Natural killer cell (primary cell): ENCODE measurements around the gene A2ML1. TPM values are rescaled to one million over a fixed set of nuclear protein-coding genes. Genes with fewer than 3 reads are reported as not detected.
"Not testable (repeated sequence)": the region's sequence is repeated elsewhere in the genome, so short reads cannot be mapped to it uniquely, and the experiment has no call there.

ENCODE experiments used
- ATAC-seq, 3 donors: fragments of 150-1000 bp in 2 of 3; fragments of 200-7000 bp in 1 of 3; cut with Tn5 transposase; 1 replicate in 1 of 3; 2 replicates in 2 of 3; pipeline ENCODE4 v1.10.0; 2021; ENCODE audit warnings: mild to moderate bottlenecking in 2 of 3, moderate library complexity in 2 of 3
- DNase-seq, 2 donors: peaks; one replicate each; pipeline versions ENCODE4 v3.0.0 to v3.0.0-alpha.2; 2013 to 2021; ENCODE audit warnings: mixed read lengths in 1 of 2
- H3K27ac ChIP-seq: one replicate; pipeline ENCODE4 v1.5.1; 2013; ENCODE audit warnings: mild to moderate bottlenecking, low read length
- H3K27me3 ChIP-seq: one replicate; pipeline ENCODE4 v1.6.1; 2013; ENCODE audit warnings: low read length; ENCODE audit not compliant: control insufficient read depth, insufficient read depth
- H3K36me3 ChIP-seq: one replicate; pipeline ENCODE4 v1.6.1; 2013; ENCODE audit warnings: low read length; ENCODE audit not compliant: control insufficient read depth, insufficient read depth
- H3K4me1 ChIP-seq: one replicate; pipeline ENCODE4 v1.6.1; 2013; ENCODE audit warnings: low read length; ENCODE audit not compliant: control insufficient read depth, insufficient read depth
- H3K4me3 ChIP-seq: one replicate; pipeline ENCODE4 v1.5.1; 2013; ENCODE audit warnings: low read length
- H3K9me3 ChIP-seq: one replicate; pipeline ENCODE4 v1.6.1; 2013; ENCODE audit warnings: low read length; ENCODE audit not compliant: control insufficient read depth, insufficient read depth
- H3K27ac Mint-ChIP-seq, 2 donors: one replicate each; pipeline ENCODE4 v1.8.0; 2022; ENCODE audit warnings: mild to moderate bottlenecking in 2 of 2, mixed read lengths in 2 of 2, moderate library complexity in 1 of 2
- H3K27me3 Mint-ChIP-seq, 2 donors: one replicate each; pipeline ENCODE4 v1.8.0; 2022; ENCODE audit warnings: low read depth in 2 of 2, mixed read lengths in 2 of 2
- H3K36me3 Mint-ChIP-seq: one replicate; pipeline ENCODE4 v1.8.0; 2022; ENCODE audit warnings: mixed read lengths
- H3K4me1 Mint-ChIP-seq, 2 donors: one replicate each; pipeline ENCODE4 v1.8.0; 2022; ENCODE audit warnings: mixed read lengths in 2 of 2
- H3K4me3 Mint-ChIP-seq: one replicate; pipeline ENCODE4 v1.8.0; 2022; ENCODE audit warnings: mild to moderate bottlenecking, moderate library complexity, mixed read lengths
- H3K9me3 Mint-ChIP-seq, 2 donors: one replicate each; pipeline ENCODE4 v1.8.0; 2022; ENCODE audit warnings: mixed read lengths in 2 of 2
- WGBS: methylation state at CpG from one replicate; pipeline ENCODE4 v1.1.7; 2013; ENCODE audit warnings: missing lambda C conversion rate; ENCODE audit not compliant: insufficient coverage; 5-methylcytosine and 5-hydroxymethylcytosine counted together
- intact Hi-C: fragments of 100-400 bp; cut with micrococcal nuclease; formaldehyde crosslinking; loops from one replicate; pipeline ENCODE4 v1.14.2; 2022
- total RNA-seq, 4 donors: library from RNA; stranded (reverse); fragments of 120-200 nt in 1 of 4; gene quantifications; one replicate each; pipeline versions ENCODE4 v1.2.3 to v1.2.4, GENCODE V29; 2013 to 2022
- TF ChIP-seq, protein P1 (sequence below): fragments of 200-600 bp; IDR thresholded peaks from one replicate; pipeline ENCODE4 v1.8.0; 2022; ENCODE audit warnings: antibody characterized with exemption

Gene A2ML1
- total RNA-seq, 3 donors from 2014 or later (not counting 1 experiment from before 2014, with no cell fraction given), result not detected

DNA sequence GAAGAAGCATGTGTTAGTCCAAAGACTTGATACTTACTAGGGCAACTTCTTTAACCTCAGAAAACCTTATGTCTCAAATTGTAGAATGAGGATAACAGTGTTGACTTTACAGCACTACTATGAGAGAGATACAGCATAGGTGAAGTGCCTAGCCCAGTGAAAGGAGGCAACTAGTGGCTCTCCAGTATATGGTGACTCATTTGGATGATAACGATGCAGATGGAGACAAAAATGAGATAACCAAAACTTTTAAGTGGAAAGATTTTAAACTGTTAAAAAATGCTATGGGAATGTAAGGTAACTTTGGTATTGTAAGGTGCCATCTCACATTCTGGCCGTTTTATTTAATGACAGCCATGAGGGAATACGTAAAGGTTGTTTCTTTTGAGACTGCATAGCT is 94.6 kb downstream of the A2ML1 start:
- intact Hi-C loops, result no loop called here
- H3K4me3 ChIP-seq, result no peak overlapping the region
- no peaks in the 10 kb centered on the region for H3K9me3 ChIP-seq
- WGBS, result 89% methylated on average over 3 of the region's 3 CpGs
- Mint-ChIP-seq H3K27ac (no peak overlapping the region), H3K4me1 (peaks cover 13 to 14% of the 10 kb centered on the region in 2 donors), H3K27me3 (no peaks in the 10 kb centered on the region), H3K36me3 (peaks cover 13% of the 10 kb centered on the region), H3K4me3 (no peak overlapping the region), H3K9me3 (no peaks in the 10 kb centered on the region)
- peaks cover 10% of the 10 kb centered on the region for H3K4me1 ChIP-seq
- ATAC-seq, result no peak
- DNase-seq, result no peak
- H3K27me3 ChIP-seq, result no peaks in the 10 kb centered on the region
- TF ChIP-seq, protein P1, sequence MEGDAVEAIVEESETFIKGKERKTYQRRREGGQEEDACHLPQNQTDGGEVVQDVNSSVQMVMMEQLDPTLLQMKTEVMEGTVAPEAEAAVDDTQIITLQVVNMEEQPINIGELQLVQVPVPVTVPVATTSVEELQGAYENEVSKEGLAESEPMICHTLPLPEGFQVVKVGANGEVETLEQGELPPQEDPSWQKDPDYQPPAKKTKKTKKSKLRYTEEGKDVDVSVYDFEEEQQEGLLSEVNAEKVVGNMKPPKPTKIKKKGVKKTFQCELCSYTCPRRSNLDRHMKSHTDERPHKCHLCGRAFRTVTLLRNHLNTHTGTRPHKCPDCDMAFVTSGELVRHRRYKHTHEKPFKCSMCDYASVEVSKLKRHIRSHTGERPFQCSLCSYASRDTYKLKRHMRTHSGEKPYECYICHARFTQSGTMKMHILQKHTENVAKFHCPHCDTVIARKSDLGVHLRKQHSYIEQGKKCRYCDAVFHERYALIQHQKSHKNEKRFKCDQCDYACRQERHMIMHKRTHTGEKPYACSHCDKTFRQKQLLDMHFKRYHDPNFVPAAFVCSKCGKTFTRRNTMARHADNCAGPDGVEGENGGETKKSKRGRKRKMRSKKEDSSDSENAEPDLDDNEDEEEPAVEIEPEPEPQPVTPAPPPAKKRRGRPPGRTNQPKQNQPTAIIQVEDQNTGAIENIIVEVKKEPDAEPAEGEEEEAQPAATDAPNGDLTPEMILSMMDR, result no peak
- no peak overlapping the region for H3K27ac ChIP-seq
- peaks cover 21% of the 10 kb centered on the region for H3K36me3 ChIP-seq

DNA sequence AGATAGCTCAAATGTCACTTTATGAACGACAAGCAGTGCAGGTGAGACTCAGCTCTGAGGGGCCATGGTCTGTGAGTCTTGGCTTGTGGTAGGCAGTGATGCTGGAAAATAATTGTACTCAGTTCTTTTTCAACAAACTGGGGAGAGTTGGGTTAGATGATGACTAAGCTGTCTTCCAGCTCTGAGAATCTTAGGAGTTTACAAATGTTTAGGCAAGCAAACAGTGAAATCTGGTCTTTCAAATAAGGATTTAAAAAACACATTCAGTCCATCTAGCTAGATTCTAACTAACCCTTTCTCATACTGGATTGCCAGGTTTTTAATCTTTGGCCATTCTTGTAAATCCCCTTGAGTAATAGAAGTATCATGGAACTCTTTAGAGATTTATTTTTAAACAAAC is 95.3 kb downstream of the A2ML1 start:
- DNase-seq (no peak), ATAC-seq (no peak)
- intact Hi-C loops, result no loop called here
- H3K36me3 ChIP-seq, result peaks cover 27% of the 10 kb centered on the region
- H3K4me3 Mint-ChIP-seq, result no peak overlapping the region
- no peaks in the 10 kb centered on the region for H3K9me3 Mint-ChIP-seq
- no peak overlapping the region for H3K27ac ChIP-seq
- H3K27me3 Mint-ChIP-seq, result no peaks in the 10 kb centered on the region
- peaks cover 10% of the 10 kb centered on the region for H3K4me1 ChIP-seq
- TF ChIP-seq, protein P1, result no peak
- no peaks in the 10 kb centered on the region for H3K9me3 ChIP-seq
- peaks cover 13% of the 10 kb centered on the region for H3K36me3 Mint-ChIP-seq
- peaks cover 13 to 14% of the 10 kb centered on the region in 2 donors for H3K4me1 Mint-ChIP-seq
- no peak overlapping the region for H3K27ac Mint-ChIP-seq
- H3K27me3 ChIP-seq, result no peaks in the 10 kb centered on the region
- 96% methylated on average over 1 of the region's 1 CpG for WGBS
- no peak overlapping the region for H3K4me3 ChIP-seq

DNA sequence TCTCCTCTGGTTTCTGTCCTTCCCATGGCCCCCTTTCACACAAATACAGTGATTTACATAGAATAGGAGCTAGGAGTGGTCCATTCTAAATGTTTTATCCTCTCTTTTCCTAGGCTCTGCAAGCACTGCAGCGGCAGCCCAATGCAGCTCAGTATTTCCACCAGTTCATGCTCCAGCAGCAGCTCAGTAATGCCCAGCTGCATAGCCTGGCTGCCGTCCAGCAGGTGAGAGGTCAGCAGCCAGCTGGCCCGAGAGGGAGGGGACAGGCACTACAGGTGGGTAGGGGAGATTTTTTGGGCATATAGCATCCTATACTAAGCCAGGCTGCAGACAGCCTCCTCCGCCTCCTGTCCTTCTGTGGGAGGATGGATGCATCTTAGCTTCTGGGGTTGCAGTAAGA is 97.2 kb downstream of the A2ML1 start:
- H3K4me1 Mint-ChIP-seq, H3K27me3 Mint-ChIP-seq, H3K9me3 ChIP-seq, H3K27ac ChIP-seq, H3K27me3 ChIP-seq, H3K9me3 Mint-ChIP-seq, intact Hi-C loops, H3K4me3 ChIP-seq, H3K27ac Mint-ChIP-seq, H3K4me1 ChIP-seq, H3K4me3 Mint-ChIP-seq, ATAC-seq, DNase-seq: not testable (repeated sequence)
- H3K36me3 ChIP-seq, result peaks cover 32% of the 10 kb centered on the region
- peaks cover 13% of the 10 kb centered on the region for H3K36me3 Mint-ChIP-seq
- WGBS, result 100% methylated on average over 2 of the region's 4 CpGs

DNA sequence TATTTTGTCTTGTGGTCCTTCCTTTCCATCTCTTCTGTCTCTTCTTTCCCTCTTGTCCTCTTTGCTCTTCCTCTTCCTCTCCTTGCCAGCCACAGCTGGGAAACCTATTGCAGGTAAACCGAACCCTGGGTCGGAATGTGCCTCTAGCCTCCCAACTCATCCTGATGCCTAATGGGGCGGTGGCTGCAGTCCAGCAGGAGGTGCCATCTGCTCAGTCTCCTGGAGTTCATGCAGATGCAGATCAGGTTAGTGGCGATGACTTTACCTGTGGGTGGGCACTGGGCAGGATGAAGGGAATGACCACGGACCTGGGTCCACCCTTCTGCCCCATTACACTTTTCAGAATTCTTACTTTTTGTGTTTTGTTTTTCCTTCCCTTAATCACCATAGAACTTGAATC is 100.1 kb downstream of the A2ML1 start:
- DNase-seq, result no peak
- intact Hi-C loops, result no loop called here
- WGBS, result 98% methylated on average over 5 of the region's 5 CpGs

More for the DNA sequence above, 100.1 kb downstream of the A2ML1 start:
- Histone ChIP-seq H3K4me1 (no peaks in the 10 kb centered on the region), H3K27me3 (no peaks in the 10 kb centered on the region), H3K36me3 (peaks cover 34% of the 10 kb centered on the region), H3K9me3 (no peaks in the 10 kb centered on the region), H3K27ac (no peak overlapping the region), H3K4me3 (no peak overlapping the region)
- peak overlapping the region in 1 of 2 donors; percentile 4 for H3K27ac Mint-ChIP-seq
- no peaks in the 10 kb centered on the region for H3K9me3 Mint-ChIP-seq
- H3K4me1 Mint-ChIP-seq, result no peaks in the 10 kb centered on the region
- H3K4me3 Mint-ChIP-seq, result no peak overlapping the region
- TF ChIP-seq, protein P1, result no peak
- no peaks in the 10 kb centered on the region for H3K27me3 Mint-ChIP-seq
- no peak for ATAC-seq
- H3K36me3 Mint-ChIP-seq, result peaks cover 13% of the 10 kb centered on the region

Other genes starting within 250 kb of the A2ML1 start
- gene AICDA, start 209.8 kb upstream of the A2ML1 start, total RNA-seq, result not detected
- not detected for gene MFAP5, start 159.8 kb upstream of the A2ML1 start, total RNA-seq
- 10 to 100 TPM; 13.7 to 16.3 (median 15.4) TPM for gene RIMKLB, start 124.6 kb upstream of the A2ML1 start, total RNA-seq
- 10 to 100 TPM; 37.8 to 39.6 (median 38.6) TPM for gene PHC1, start 91.9 kb downstream of the A2ML1 start, total RNA-seq
- 100 to 1,000 TPM; 245 to 270 (median 255) TPM for gene M6PR, start 127.0 kb downstream of the A2ML1 start, total RNA-seq
- gene KLRG1, start 166.9 kb downstream of the A2ML1 start, total RNA-seq, result 100 to 1,000 TPM in 1 of 3 donors, 10 to 100 TPM in 2; 76.3 to 165 (median 86.2) TPM